HFF-Myc (cell line): ENCODE measurements around the gene SAMM50.

Experiments used
- DNase-seq: peaks from one replicate; pipeline ENCODE4 v3.0.0-alpha.2; 2011; ENCODE audit warnings: low read depth; ENCODE audit errors: extremely low read depth
- H3K4me3 ChIP-seq: replicated peaks from 2 replicates; pipeline ENCODE4 v1.5.1; 2011; ENCODE audit warnings: low read depth, mild to moderate bottlenecking, control low read depth, low read length
- TF ChIP-seq, protein P1 (sequence below): IDR thresholded peaks from 2 replicates; pipeline ENCODE4 v1.5.1; 2012; ENCODE audit warnings: mild to moderate bottlenecking, low read depth, low read length, control low read depth; ENCODE audit errors: missing control alignments

SAMM50 gene

DNA sequence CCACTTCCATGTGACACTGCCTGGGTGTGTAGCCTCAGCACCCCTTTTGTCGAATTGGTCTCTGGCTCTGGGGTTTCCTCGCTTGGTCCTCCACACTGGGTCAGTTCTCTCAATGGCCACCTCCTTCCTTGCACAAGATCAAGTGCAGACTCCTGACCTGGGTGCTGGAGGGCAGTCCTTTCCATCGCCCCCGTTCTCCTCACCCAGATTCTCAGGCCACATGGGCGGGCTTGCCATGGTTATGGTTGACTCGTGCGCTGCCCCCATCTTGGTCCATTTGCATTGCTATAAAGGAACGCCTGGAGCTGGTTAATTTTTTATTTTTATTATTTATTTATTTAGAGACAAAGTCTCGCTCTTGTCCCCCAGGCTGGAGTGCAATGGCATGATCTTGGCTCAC is 63.4 kb downstream of the SAMM50 start:
- TF ChIP-seq, protein P1, sequence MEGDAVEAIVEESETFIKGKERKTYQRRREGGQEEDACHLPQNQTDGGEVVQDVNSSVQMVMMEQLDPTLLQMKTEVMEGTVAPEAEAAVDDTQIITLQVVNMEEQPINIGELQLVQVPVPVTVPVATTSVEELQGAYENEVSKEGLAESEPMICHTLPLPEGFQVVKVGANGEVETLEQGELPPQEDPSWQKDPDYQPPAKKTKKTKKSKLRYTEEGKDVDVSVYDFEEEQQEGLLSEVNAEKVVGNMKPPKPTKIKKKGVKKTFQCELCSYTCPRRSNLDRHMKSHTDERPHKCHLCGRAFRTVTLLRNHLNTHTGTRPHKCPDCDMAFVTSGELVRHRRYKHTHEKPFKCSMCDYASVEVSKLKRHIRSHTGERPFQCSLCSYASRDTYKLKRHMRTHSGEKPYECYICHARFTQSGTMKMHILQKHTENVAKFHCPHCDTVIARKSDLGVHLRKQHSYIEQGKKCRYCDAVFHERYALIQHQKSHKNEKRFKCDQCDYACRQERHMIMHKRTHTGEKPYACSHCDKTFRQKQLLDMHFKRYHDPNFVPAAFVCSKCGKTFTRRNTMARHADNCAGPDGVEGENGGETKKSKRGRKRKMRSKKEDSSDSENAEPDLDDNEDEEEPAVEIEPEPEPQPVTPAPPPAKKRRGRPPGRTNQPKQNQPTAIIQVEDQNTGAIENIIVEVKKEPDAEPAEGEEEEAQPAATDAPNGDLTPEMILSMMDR: no peak
- DNase-seq: no peak
- no peak overlapping the region for H3K4me3 ChIP-seq

DNA sequence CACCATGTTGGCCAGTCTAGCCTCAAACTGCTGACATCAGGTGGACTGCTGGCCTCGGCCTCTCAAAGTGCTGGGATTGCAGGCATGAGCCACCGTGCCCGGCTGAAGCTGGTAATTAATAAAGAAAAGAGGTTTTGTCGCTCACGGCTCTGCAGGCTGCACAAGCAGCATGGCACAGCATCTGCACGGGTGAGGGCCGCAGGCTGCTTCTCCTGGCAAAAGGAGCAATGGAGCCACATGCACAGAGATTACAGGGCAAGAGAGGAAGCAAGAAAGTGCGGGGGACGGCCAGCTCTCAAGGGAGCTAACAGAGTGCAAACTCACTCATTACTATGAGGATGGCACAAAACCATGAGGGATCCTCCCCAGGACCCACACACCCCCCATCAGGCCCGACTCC is 64.2 kb downstream of the SAMM50 start:
- H3K4me3 ChIP-seq: no peak overlapping the region
- no peak for DNase-seq
- TF ChIP-seq, protein P1: no peak

GRCh38 chr22:44019846-44020245 is 64.6 kb downstream of the SAMM50 start:
- TF ChIP-seq, protein P1: no peak
- no peak overlapping the region for H3K4me3 ChIP-seq
- DNase-seq: no peak

- no peak for DNase-seq
- TF ChIP-seq, protein P1: no peak
- H3K4me3 ChIP-seq: no peak overlapping the region
Measured at GRCh38 chr22:44020981-44021380, 65.7 kb downstream of the SAMM50 start.

GRCh38 chr22:44023404-44024287 is 68.4 kb downstream of the SAMM50 start:
- no peak for DNase-seq
- H3K4me3 ChIP-seq: peak overlapping the region; percentile 77
- TF ChIP-seq, protein P1: no peak

DNA sequence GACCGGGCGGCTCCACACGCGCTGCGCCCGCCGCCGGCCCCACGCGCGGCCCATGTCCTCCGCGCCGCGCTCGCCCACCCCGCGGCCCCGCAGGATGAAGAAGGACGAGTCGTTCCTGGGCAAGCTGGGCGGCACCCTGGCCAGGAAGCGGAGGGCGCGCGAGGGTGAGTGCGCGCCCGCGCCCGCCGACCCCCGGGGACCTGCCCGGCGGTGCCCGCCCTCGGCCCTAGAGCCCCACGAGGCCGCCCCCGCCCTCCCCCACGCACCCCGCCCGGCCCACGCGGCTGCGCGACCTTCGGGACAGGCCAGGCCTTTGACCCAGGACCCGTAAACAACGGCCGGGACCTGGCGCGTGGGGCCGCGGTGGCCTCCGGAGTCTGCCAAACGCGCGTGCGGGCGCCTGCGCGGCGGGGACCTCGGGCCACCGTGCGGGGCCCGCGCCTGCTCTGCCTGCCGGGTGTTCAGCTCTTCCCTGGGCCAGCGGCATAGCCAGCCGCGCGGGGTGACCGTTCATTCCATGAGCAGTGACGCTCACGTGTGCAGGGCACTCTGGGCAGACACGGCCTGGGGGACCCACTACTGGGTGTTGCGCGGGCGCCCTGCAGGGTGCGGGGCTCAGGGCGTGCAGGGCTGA is 69.2 kb downstream of the SAMM50 start, which contains the start of gene PARVB:
Gene PARVB, plus strand, starts transcription at position 15 of the 634 bp plus-strand sequence. Its CDS starts 38 bp downstream, at position 53.
- no peak for DNase-seq
- TF ChIP-seq, protein P1: no peak
- peak within 1 kb of the TSS; percentile 77 for H3K4me3 ChIP-seq
